SK-MEL-5 (cell line): ENCODE data around the gene ACSS1. TPM values are rescaled to one million over a fixed set of nuclear protein-coding genes. Genes with fewer than 3 reads are reported as not detected.
A peak's percentile ranks its signal among the peaks of the same experiment; 100 is the strongest.

Experiments
- DNase-seq: peaks from one replicate; pipeline ENCODE4 v3.0.0-alpha.2; 2016; ENCODE audit warnings: low read depth, low spot score
- in situ Hi-C: cut with HindIII; loops from 2 replicates; pipeline ENCODE4 v1.10.0; 2016; ENCODE audit warnings: low sequenced_read_pairs, high pct_unique_total_duplicates, low pct_unique_long_range_greater_than_20kb
- total RNA-seq: library from RNA; depleted of rRNA; stranded (reverse); fragments of >200 nt; shearing (Covaris generic); gene quantifications from 2 replicates; pipeline ENCODE4 v1.2.3, GENCODE V29; 2014

The ACSS1 gene
- total RNA-seq, 1 experiment from 2014 or later: 10.0 TPM

GRCh38 chr20:25081730-25082497 lies 24.0 kb upstream of the ACSS1 start, which contains the start of gene VSX1:
Gene VSX1, minus strand, starts transcription at chr20:25082141. Its CDS starts 45 bp downstream, at chr20:25082096.
- in situ Hi-C loops: no loop called here
- DNase-seq: no peak

- in situ Hi-C loops: no loop called here
- DNase-seq: no peak
These were observed 23.3 kb upstream of the ACSS1 start for GRCh38 chr20:25081065-25081729.

GRCh38 chr20:25079171-25079570 lies 21.2 kb upstream of the ACSS1 start:
- in situ Hi-C loops: no loop called here
- no peak for DNase-seq

GRCh38 chr20:25078662-25079061 lies 20.7 kb upstream of the ACSS1 start:
- DNase-seq: no peak
- in situ Hi-C loops: no loop called here

- in situ Hi-C loops: no loop called here
- DNase-seq: no peak
These were observed 19.8 kb upstream of the ACSS1 start for GRCh38 chr20:25077610-25078169.

GRCh38 chr20:25076731-25077609 lies 19.0 kb upstream of the ACSS1 start:
- DNase-seq: peak; percentile 69
- in situ Hi-C loops: no loop called here

GRCh38 chr20:25076201-25076600 lies 18.3 kb upstream of the ACSS1 start:
- in situ Hi-C loops: no loop called here
- DNase-seq: no peak

- in situ Hi-C loops: no loop called here
- no peak for DNase-seq
These were observed 15.6 kb upstream of the ACSS1 start for GRCh38 chr20:25073544-25073943.

GRCh38 chr20:25072226-25072811 lies 14.4 kb upstream of the ACSS1 start:
- in situ Hi-C loops: no loop called here
- DNase-seq: no peak

GRCh38 chr20:25071734-25072133 lies 13.8 kb upstream of the ACSS1 start:
- in situ Hi-C loops: no loop called here
- DNase-seq: no peak

GRCh38 chr20:25070821-25071473 lies 13.0 kb upstream of the ACSS1 start:
- in situ Hi-C loops: no loop called here
- no peak for DNase-seq

- in situ Hi-C loops: no loop called here
- no peak for DNase-seq
These were observed 9.4 kb upstream of the ACSS1 start for GRCh38 chr20:25067102-25067987.

GRCh38 chr20:25066386-25066785 lies 8.4 kb upstream of the ACSS1 start:
- in situ Hi-C loops: no loop called here
- DNase-seq: no peak

- DNase-seq: peak; percentile 79
- in situ Hi-C loops: no loop called here
These were observed 7.8 kb upstream of the ACSS1 start for GRCh38 chr20:25065625-25066338.

GRCh38 chr20:25065072-25065624 lies 7.2 kb upstream of the ACSS1 start:
- in situ Hi-C loops: no loop called here

More at GRCh38 chr20:25065072-25065624, 7.2 kb upstream of the ACSS1 start:
- DNase-seq: no peak
